A673 (cell line): ENCODE measurements around the gene KREMEN1. TPM values are rescaled to one million over a fixed set of nuclear protein-coding genes. Genes with fewer than 3 reads are reported as not detected.

Experiments
- BruUV-seq: library from RNA; stranded (reverse); fragments of 400-500 nt; replicated peaks from 2 replicates; lab custom pipeline; 2021; lab: Mats Ljungman, UMichigan
- CTCF ChIA-PET: fragments of 300-600 bp; sonication (Branson Sonifier 250); formaldehyde crosslinking; loops from one replicate; lab custom pipeline; 2022; ENCODE audit warnings: antibody characterized with exemption; lab: Charles Lee
- POLR2A ChIA-PET: fragments of 300-600 bp; sonication (Branson Sonifier 250); formaldehyde crosslinking; loops from one replicate; lab custom pipeline; 2022; ENCODE audit warnings: antibody characterized with exemption; ENCODE audit not compliant: low non-redundant PET; lab: Charles Lee
- DNase-seq: peaks from one replicate; pipeline ENCODE4 v3.0.0-alpha.2; 2015; ENCODE audit warnings: low spot score
- H3K27ac ChIP-seq: fragments of 200-600 bp; sonication (generic); 2 replicates; pipeline ENCODE4 v1.5.1; 2016; ENCODE audit warnings: mixed run types, low read depth, mild to moderate bottlenecking, mixed read lengths, antibody characterized with exemption, low read length; ENCODE audit not compliant: poor library complexity, severe bottlenecking
- H3K27me3 ChIP-seq: fragments of 200-600 bp; sonication (generic); replicated peaks from 2 replicates; pipeline ENCODE4 v1.6.1; 2017; ENCODE audit warnings: mixed run types, low read depth, mild to moderate bottlenecking, mixed read lengths, antibody characterized with exemption, low read length; ENCODE audit not compliant: insufficient read depth, poor library complexity
- H3K36me3 ChIP-seq: fragments of 200-600 bp; sonication (generic); 2 replicates; pipeline ENCODE4 v1.6.1; 2016; ENCODE audit warnings: mixed run types, mild to moderate bottlenecking, mixed read lengths, antibody characterized with exemption, low read length; ENCODE audit not compliant: insufficient read depth, poor library complexity, severe bottlenecking
- H3K4me1 ChIP-seq: fragments of 200-600 bp; sonication (generic); 2 replicates; pipeline ENCODE4 v1.6.1; 2017; ENCODE audit warnings: mixed run types, mild to moderate bottlenecking, mixed read lengths, antibody characterized with exemption, low read length; ENCODE audit not compliant: insufficient read depth, poor library complexity, severe bottlenecking
- H3K4me3 ChIP-seq: fragments of 200-600 bp; sonication (generic); 2 replicates; pipeline ENCODE4 v1.5.1; 2016; ENCODE audit warnings: low read depth, mixed run types, mild to moderate bottlenecking, mixed read lengths, low read length; ENCODE audit not compliant: poor library complexity, severe bottlenecking
- H3K9me3 ChIP-seq: fragments of 200-600 bp; sonication (generic); 2 replicates; pipeline ENCODE4 v1.6.1; 2016; ENCODE audit warnings: mixed run types, low read depth, mild to moderate bottlenecking, mixed read lengths, antibody characterized with exemption, low read length; ENCODE audit not compliant: poor library complexity, severe bottlenecking
- EZH2 ChIP-seq: fragments of 200-600 bp; sonication (generic); IDR thresholded peaks from 2 replicates; pipeline ENCODE4 v1.6.1; 2017; ENCODE audit warnings: borderline replicate concordance, low read depth, mild to moderate bottlenecking, mixed read lengths, antibody characterized with exemption, low read length; ENCODE audit not compliant: poor library complexity, severe bottlenecking
- intact Hi-C: fragments of 100-400 bp; cut with micrococcal nuclease; formaldehyde crosslinking; loops from one replicate; pipeline ENCODE4 v1.10.0; 2022; ENCODE audit not compliant: unreplicated experiment
- total RNA-seq: library from RNA; stranded (reverse); gene quantifications from 2 replicates; pipeline ENCODE4 v1.2.3, GENCODE V29; 2021
- TF ChIP-seq, protein P1 (sequence below): fragments of 300-800, 200-600 bp; sonication (generic); conservative IDR thresholded peaks from 2 replicates; pipeline ENCODE4 v1.5.1; 2017; ENCODE audit warnings: low read depth, mild to moderate bottlenecking, antibody characterized with exemption, low read length, moderate library complexity, mixed read lengths

Gene KREMEN1
- total RNA-seq, 1 experiment from 2014 or later: 4.2 TPM

DNA sequence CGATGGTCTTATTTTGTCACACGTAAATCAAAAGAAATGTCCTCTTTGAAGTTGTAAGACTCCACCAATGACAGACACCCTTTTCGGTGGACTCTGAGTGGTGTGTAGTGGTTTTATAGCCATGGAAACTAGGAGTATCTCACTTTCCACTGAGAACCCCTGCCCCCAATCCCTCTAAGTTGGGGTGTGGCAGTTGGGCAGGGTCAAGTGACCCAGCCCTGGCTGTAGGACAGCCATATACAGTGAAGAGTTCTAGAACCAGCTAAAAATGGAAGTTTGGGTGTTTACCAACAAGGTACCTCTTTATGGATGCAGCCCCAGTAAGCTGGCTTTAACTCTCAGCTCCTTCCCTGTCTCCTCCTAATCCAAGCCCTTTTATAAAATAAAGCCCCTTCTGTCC lies 16.4 kb upstream of the KREMEN1 start:
- peaks cover under 1% of the 10 kb centered on the region for H3K4me1 ChIP-seq
- H3K4me3 ChIP-seq: no peak overlapping the region
- ChIA-PET POLR2A (no interaction called here), CTCF (no interaction called here)
- H3K36me3 ChIP-seq: no peaks in the 10 kb centered on the region
- H3K9me3 ChIP-seq: no peaks in the 10 kb centered on the region
- intact Hi-C loops: no loop called here
- no TSS peak for BruUV-seq
- H3K27ac ChIP-seq: no peak overlapping the region
- DNase-seq: no peak
- TF ChIP-seq EZH2: no peak
- TF ChIP-seq, protein P1, sequence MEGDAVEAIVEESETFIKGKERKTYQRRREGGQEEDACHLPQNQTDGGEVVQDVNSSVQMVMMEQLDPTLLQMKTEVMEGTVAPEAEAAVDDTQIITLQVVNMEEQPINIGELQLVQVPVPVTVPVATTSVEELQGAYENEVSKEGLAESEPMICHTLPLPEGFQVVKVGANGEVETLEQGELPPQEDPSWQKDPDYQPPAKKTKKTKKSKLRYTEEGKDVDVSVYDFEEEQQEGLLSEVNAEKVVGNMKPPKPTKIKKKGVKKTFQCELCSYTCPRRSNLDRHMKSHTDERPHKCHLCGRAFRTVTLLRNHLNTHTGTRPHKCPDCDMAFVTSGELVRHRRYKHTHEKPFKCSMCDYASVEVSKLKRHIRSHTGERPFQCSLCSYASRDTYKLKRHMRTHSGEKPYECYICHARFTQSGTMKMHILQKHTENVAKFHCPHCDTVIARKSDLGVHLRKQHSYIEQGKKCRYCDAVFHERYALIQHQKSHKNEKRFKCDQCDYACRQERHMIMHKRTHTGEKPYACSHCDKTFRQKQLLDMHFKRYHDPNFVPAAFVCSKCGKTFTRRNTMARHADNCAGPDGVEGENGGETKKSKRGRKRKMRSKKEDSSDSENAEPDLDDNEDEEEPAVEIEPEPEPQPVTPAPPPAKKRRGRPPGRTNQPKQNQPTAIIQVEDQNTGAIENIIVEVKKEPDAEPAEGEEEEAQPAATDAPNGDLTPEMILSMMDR: no peak
- H3K27me3 ChIP-seq: no peaks in the 10 kb centered on the region

DNA sequence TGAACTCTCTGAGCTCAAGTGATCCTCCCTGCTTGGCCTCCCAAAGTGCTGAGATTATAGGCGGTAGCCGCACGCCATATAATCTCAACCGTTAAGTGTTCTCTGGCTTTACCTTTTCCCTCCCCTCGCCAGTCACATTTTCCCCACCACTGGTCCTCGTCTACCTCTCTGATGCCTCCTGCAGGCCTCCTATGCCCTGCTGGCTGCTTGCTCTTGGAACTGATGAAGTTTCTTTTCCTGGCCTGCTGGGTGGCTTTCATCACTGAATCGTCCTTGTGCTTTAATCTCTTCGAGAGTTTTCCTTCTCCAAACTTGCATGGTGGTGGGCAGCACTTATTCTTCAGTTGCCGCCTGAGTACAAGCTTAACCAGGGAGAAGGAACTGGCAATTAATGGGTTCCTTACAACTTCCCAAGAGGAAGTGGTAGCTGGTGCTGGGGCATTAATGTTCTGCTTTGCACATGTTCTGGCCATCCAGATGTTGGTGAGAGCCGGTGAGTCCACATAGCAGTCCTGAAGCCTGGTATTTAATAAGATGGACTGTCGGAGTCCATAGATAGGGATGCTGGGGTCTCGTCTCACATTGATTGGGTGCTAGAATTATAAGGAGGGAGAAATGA lies 12.5 kb upstream of the KREMEN1 start:
- POLR2A ChIA-PET: no interaction called here
- intact Hi-C loops: no loop called here

DNA sequence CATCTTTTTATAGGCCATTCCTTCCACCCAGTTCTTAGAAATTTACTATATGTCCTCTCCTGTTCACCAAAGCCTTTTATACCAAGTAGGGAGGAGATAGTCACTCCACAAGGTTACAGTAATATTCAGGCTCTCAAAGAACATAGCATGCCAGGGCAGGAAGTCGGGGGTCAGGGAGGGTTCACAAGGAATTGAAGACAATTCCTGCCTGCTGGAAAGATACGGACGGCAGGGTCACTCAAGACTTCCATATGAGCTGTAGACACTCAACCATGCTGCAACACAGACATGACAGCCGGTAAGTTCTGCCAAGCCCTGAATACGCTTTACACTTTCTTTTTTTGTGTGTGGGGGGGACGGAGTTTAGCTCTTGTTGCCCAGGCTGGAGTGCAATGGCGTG lies 11.9 kb upstream of the KREMEN1 start:
- intact Hi-C loops: no loop called here
- H3K36me3 ChIP-seq: no peaks in the 10 kb centered on the region
- ChIA-PET CTCF (no interaction called here), POLR2A (no interaction called here)
- H3K27ac ChIP-seq: no peak overlapping the region
- DNase-seq: no peak
- no peak for TF ChIP-seq EZH2
- TF ChIP-seq, protein P1: no peak
- H3K9me3 ChIP-seq: no peaks in the 10 kb centered on the region
- H3K27me3 ChIP-seq: no peaks in the 10 kb centered on the region
- H3K4me3 ChIP-seq: no peak overlapping the region
- no TSS peak for BruUV-seq
- peaks cover 12% of the 10 kb centered on the region for H3K4me1 ChIP-seq

More for the DNA sequence above, 12.5 kb upstream of the KREMEN1 start:
- no TSS peak for BruUV-seq
- no peak for TF ChIP-seq EZH2
- TF ChIP-seq, protein P1: no peak
- CTCF ChIA-PET: no interaction called here
- Histone ChIP-seq H3K27ac (no peak overlapping the region), H3K9me3 (no peaks in the 10 kb centered on the region), H3K4me1 (peaks cover 12% of the 10 kb centered on the region), H3K27me3 (no peaks in the 10 kb centered on the region), H3K4me3 (no peak overlapping the region), H3K36me3 (no peaks in the 10 kb centered on the region)
- no peak for DNase-seq
